H1 (cell line): ENCODE measurements around the gene MAP1B. TPM values are rescaled to one million over a fixed set of nuclear protein-coding genes. Genes with fewer than 3 reads are reported as not detected.

Source experiments
- CHD2 ChIP-seq: IDR thresholded peaks from 2 replicates; pipeline ENCODE4 v1.6.1; 2012; ENCODE audit warnings: low read length, improper control_type of control experiment
- CHD7 ChIP-seq: fragments of 300-600 bp; sonication (generic); IDR thresholded peaks from 2 replicates; pipeline ENCODE4 v1.7.1; 2012; ENCODE audit warnings: low read length, moderate library complexity, mild to moderate bottlenecking, inconsistent platforms; ENCODE audit not compliant: insufficient replicate concordance
- JUND ChIP-seq: IDR thresholded peaks from 2 replicates; pipeline ENCODE4 v1.6.1; 2011; ENCODE audit warnings: mild to moderate bottlenecking, improper control_type of control experiment, low read length
- KDM5A ChIP-seq: fragments of 200-600 bp; IDR thresholded peaks from 2 replicates; pipeline ENCODE4 v1.7.1; 2012; ENCODE audit warnings: mild to moderate bottlenecking, low read length, inconsistent platforms, mixed read lengths
- RXRA ChIP-seq: IDR thresholded peaks from 2 replicates; pipeline ENCODE4 v1.6.1; 2011; ENCODE audit warnings: low read depth, mild to moderate bottlenecking, low read length, moderate library complexity; ENCODE audit not compliant: insufficient read depth
- SIX5 ChIP-seq: IDR thresholded peaks from 2 replicates; pipeline ENCODE4 v1.6.1; 2011; ENCODE audit warnings: mild to moderate bottlenecking, low read depth, low read length
- polyA plus RNA-seq, 7 experiments: library from polyadenylated mRNA; depleted of rRNA in 3 of 7; stranded (reverse) in 5 of 7; unstranded in 2 of 7; fragments of >200 nt in 5 of 7; fragments of 200-250 nt in 2 of 7; gene quantifications; 1 replicate in 5 of 7; 2 replicates in 1 of 7; 4 replicates in 1 of 7; pipeline versions ENCODE4 v1.2.1 to v1.2.3, GENCODE V29; 2011 to 2013; ENCODE audit warnings: missing spikeins in 2 of 7, mixed read lengths in 2 of 7
- total RNA-seq: library from RNA; stranded (reverse); fragmentation: NEBNext Ultra II Directional; extraction: Animal tissue kit (Norgen Biotek cat#: 25700); gene quantifications from 2 replicates; pipeline ENCODE4 v1.2.1, GENCODE V29; 2021

Gene MAP1B
- total and polyA plus RNA-seq, 2 of the 8 experiments (the other 6 are each of a cell fraction or from before 2014, with no cell fraction given) = 24.5 to 120 TPM

DNA sequence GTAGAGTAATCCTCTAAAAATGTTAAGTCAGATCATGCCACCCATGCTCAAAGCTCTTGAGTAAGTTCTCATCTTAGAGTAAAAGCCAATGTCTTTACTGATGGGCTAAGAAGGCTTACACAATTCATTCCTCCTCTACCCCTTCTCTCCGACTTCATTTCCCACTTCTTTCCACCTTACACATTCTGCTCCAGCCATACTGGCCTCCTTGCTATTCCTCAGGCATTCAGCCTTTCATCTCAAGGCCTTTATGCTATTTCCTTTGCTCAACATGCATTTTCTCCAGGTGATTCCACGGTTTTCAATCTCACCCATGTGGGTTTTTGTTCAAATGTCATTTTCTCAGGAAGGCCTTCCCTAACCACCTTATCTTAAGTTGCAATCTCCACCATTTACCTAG, 104.9 kb downstream of the MAP1B start (continued):
- TF ChIP-seq CHD7 = no peak
- TF ChIP-seq SIX5 = no peak
- TF ChIP-seq JUND = no peak
- no peak for TF ChIP-seq CHD2
- TF ChIP-seq KDM5A = no peak
- TF ChIP-seq RXRA = no peak
